AG09309 (cell line): Measurements from ENCODE around the gene AHDC1.
A peak's percentile ranks its signal among the peaks of the same experiment; 100 is the strongest.

Experiments
- DNase-seq: peaks from one replicate; pipeline ENCODE4 v3.0.0-alpha.2; 2010; ENCODE audit warnings: low read depth
- H3K4me3 ChIP-seq: 2 replicates; pipeline ENCODE4 v1.5.1; 2011; ENCODE audit warnings: mild to moderate bottlenecking, low read depth, low read length, moderate library complexity; ENCODE audit not compliant: control insufficient read depth
- TF ChIP-seq, protein P1 (sequence below): IDR thresholded peaks from 2 replicates; pipeline ENCODE4 v1.5.1; 2011; ENCODE audit warnings: mild to moderate bottlenecking, low read depth, low read length, inconsistent platforms; ENCODE audit not compliant: insufficient read depth, control insufficient read depth; ENCODE audit errors: missing control alignments

Gene AHDC1

DNA sequence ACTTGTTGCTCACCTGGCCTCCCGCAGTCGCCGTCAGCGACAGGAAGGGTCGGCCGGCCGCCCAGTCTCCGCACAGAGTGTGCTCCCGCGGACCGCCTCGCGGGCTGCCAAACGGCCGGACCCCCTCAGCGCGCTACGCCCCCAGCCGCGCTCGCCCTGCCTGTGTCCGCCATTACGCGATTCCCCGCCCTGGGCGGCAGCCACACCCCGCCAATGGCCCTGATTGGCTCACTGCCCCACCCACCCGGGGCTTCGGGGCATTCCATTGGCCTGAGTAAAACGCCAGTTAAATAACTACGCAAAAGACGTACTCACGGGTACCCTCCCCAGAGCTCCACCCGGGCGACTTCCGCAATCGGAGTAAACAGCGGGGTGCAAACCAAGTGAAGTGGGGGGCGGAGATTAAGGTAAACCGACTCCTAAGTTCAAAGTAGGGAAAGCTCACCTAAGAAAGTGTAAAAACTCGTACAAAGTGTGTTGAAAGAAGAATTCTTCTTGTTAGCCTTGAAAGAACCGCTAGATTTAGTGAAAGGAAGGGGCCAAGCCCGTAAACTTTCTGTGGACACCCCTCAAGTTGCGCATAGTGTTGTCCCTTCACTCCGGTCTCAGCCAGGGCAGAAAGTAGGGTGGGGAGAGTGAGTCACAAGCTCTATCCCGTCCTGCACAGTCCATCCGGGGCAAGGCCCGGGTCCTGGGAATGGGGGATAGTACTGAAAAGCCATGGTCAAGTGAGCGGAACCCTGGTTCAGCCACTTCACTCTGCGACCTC, 113.8 kb downstream of the AHDC1 start, which contains the start of gene WASF2:
Gene WASF2, minus strand, starts transcription at position 195 of the 769 bp plus-strand sequence. CDS start 61,277 bp downstream, outside the sequence.
- TF ChIP-seq, protein P1, sequence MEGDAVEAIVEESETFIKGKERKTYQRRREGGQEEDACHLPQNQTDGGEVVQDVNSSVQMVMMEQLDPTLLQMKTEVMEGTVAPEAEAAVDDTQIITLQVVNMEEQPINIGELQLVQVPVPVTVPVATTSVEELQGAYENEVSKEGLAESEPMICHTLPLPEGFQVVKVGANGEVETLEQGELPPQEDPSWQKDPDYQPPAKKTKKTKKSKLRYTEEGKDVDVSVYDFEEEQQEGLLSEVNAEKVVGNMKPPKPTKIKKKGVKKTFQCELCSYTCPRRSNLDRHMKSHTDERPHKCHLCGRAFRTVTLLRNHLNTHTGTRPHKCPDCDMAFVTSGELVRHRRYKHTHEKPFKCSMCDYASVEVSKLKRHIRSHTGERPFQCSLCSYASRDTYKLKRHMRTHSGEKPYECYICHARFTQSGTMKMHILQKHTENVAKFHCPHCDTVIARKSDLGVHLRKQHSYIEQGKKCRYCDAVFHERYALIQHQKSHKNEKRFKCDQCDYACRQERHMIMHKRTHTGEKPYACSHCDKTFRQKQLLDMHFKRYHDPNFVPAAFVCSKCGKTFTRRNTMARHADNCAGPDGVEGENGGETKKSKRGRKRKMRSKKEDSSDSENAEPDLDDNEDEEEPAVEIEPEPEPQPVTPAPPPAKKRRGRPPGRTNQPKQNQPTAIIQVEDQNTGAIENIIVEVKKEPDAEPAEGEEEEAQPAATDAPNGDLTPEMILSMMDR, result no peak
- H3K4me3 ChIP-seq, result peak within 1 kb of the TSS; percentile 98
- peak; percentile 80 for DNase-seq

DNA sequence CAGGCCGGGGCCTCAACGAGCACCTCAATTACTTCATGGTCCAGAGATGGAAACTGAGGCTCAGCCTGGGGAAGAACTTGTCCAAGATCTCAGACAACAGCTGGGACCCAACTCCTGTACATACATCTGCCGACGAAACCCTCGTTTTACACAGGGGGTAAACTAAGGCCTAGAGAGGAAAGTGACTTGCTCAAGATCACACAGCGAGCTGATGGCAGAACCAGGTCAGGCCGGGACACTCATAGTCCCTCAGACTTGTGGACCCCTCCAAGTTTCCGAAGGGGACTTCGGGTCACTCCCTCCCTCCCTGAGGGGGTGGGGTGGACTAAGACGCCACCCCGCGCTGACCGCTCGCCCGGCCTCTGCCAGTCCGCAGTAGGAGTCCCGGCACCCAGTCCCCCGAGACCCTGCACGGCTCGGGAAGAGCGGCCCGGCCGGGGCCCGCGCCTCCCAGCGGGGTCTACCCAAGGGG, 114.4 kb downstream of the AHDC1 start:
- DNase-seq, result no peak

DNA sequence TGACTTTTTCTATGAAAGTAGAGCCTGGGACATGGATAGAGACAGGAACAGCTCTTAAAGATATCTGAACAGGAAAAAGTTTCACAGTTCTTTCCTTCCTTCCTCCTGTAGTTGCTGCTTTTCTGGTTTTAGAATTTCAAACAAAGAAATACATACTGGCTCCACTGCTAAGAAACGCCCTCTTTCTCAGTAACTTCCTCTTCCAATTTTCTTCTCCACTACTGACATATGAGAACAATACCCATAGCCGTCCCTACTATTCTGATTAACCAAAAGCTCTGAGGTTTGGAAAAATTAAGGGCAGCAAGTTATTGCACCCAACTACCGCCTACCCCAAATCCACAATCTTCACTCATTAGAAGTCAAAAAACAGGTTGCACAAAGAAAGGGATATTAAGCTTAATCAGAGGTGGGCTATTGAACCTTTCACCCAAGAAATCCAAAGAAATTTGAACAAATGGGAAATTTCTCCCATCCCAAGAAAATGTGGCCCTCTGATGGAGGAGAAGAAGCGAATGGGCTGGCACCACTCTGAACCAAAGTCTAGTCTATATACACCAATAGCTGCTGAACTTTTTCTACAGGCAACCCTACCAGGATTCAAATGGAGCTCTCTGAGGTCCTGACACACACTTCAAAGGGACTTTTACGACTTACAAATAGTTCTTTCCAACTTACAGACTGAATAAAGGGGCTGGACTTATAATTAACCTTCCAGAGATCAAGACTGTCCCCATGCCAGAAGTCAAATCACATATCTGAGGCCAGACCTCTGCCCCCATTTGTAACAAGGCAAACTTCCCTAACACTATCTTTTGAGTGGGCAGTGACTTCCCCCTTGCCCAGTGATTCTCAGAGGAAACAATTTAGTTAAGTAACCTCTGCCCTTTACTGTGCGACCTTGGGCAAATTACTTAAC, 115.7 kb downstream of the AHDC1 start:
- TF ChIP-seq, protein P1, result no peak
- no peak for DNase-seq
- H3K4me3 ChIP-seq, result peak overlapping the region; percentile 98

More for the DNA sequence above, 114.4 kb downstream of the AHDC1 start:
- TF ChIP-seq, protein P1, result no peak
- peak overlapping the region; percentile 98 for H3K4me3 ChIP-seq

GRCh38 chr1:27485363-27485762, 118.6 kb downstream of the AHDC1 start:
- H3K4me3 ChIP-seq, result no peak overlapping the region
- no peak for DNase-seq
- TF ChIP-seq, protein P1, result no peak
